ENCODE results near the gene CYLC1. TPM values are rescaled to one million over a fixed set of nuclear protein-coding genes. Genes with fewer than 3 reads are reported as not detected.

The CYLC1 gene
- total RNA-seq, result not detected
- polyA plus RNA-seq, result not detected
- long read RNA-seq, donor 1, result 0 reads
- long read RNA-seq, donor 2, result 0 reads

- Histone ChIP-seq H3K27ac (ENCODE audit: low read depth in 1 of 2, low read length in 2 of 2) (no peak within 1 kb of the TSS), H3K9me3 (ENCODE audit: control insufficient read depth, low read length) (no peaks in the 10 kb centered on the region), H3K4me3 (ENCODE audit: low read length in 2 of 2) (no peak within 1 kb of the TSS), H3K27me3 (ENCODE audit: control insufficient read depth in 1 of 2, insufficient read depth in 2 of 2, low read length in 1 of 2) (no peaks in the 10 kb centered on the region), H3K4me1 (ENCODE audit: control insufficient read depth in 1 of 2, insufficient read depth in 2 of 2, low read length in 2 of 2) (no peaks in the 10 kb centered on the region), H3K36me3 (ENCODE audit: control insufficient read depth in 1 of 2, insufficient read depth in 2 of 2, low read length in 1 of 2) (no peaks in the 10 kb centered on the region)
- DNase-seq, result no peak
- 38 to 46% methylated on average over 1 of the region's 1 CpG for WGBS, 2 donors
- ATAC-seq (ENCODE audit: low FRiP score), result no peak
- intact Hi-C loops (cut with DNase I), result no loop called here
These were observed at the start of gene CYLC1 for GRCh38 chrX:83860846-83861245. Gene CYLC1 (plus strand): TSS chrX:83861146. CDS start chrX:83861183, 37 bp downstream.

GRCh38 chrX:83819304-83819703 lies 41.6 kb upstream of the CYLC1 start:
- Histone ChIP-seq H3K36me3 (ENCODE audit: control insufficient read depth in 1 of 2, insufficient read depth in 2 of 2, low read length in 1 of 2) (no peaks in the 10 kb centered on the region), H3K4me1 (ENCODE audit: control insufficient read depth in 1 of 2, insufficient read depth in 2 of 2, low read length in 2 of 2) (no peaks in the 10 kb centered on the region), H3K9me3 (ENCODE audit: control insufficient read depth, low read length) (no peaks in the 10 kb centered on the region), H3K27me3 (ENCODE audit: control insufficient read depth in 1 of 2, insufficient read depth in 2 of 2, low read length in 1 of 2) (no peaks in the 10 kb centered on the region), H3K4me3 (ENCODE audit: low read length in 2 of 2) (no peak overlapping the region), H3K27ac (ENCODE audit: low read depth in 1 of 2, low read length in 2 of 2) (no peak overlapping the region)
- 58 to 82% methylated on average over 3 of the region's 3 CpGs for WGBS, 2 donors
- ATAC-seq (ENCODE audit: low FRiP score), result no peak
- peak in 1 of 2 donors; percentile 24 for DNase-seq
- intact Hi-C loops (cut with DNase I), result no loop called here

DNA sequence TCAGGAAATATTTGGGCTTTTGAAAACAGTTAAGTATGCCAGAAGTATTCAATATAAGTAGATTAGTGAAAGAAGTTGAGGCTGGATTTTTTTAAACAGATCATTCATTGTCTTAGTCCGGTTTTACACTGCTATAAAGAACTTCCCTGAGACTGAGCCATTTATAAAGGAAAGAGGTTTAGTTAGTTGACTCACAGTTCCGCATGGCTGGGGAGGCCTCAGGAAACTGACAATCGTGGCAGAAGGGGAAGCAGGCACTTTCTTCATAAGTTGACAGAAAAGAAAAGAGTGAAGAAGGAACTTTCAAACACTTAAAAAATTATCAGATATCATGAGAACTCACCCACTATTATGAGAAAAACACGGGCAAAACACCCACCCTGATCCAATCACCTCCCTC lies 31.1 kb upstream of the CYLC1 start:
- H3K27me3 ChIP-seq (ENCODE audit: control insufficient read depth in 1 of 2, insufficient read depth in 2 of 2, low read length in 1 of 2), result no peaks in the 10 kb centered on the region
- no peaks in the 10 kb centered on the region for H3K4me1 ChIP-seq (ENCODE audit: control insufficient read depth in 1 of 2, insufficient read depth in 2 of 2, low read length in 2 of 2)
- no peaks in the 10 kb centered on the region for H3K36me3 ChIP-seq (ENCODE audit: control insufficient read depth in 1 of 2, insufficient read depth in 2 of 2, low read length in 1 of 2)
- 12 to 18% methylated on average over 4 of the region's 4 CpGs for WGBS, 2 donors
- no peak overlapping the region for H3K27ac ChIP-seq (ENCODE audit: low read depth in 1 of 2, low read length in 2 of 2)
- DNase-seq, result no peak
- no peak for ATAC-seq (ENCODE audit: low FRiP score)
- no peak overlapping the region for H3K4me3 ChIP-seq (ENCODE audit: low read length in 2 of 2)
- intact Hi-C loops (cut with DNase I), result no loop called here
- H3K9me3 ChIP-seq (ENCODE audit: control insufficient read depth, low read length), result no peaks in the 10 kb centered on the region

GRCh38 chrX:83845397-83845796 lies 15.5 kb upstream of the CYLC1 start:
- ATAC-seq (ENCODE audit: low FRiP score), result no peak
- no peaks in the 10 kb centered on the region for H3K4me1 ChIP-seq (ENCODE audit: control insufficient read depth in 1 of 2, insufficient read depth in 2 of 2, low read length in 2 of 2)
- intact Hi-C loops (cut with DNase I), result no loop called here
- no peaks in the 10 kb centered on the region for H3K36me3 ChIP-seq (ENCODE audit: control insufficient read depth in 1 of 2, insufficient read depth in 2 of 2, low read length in 1 of 2)
- no peak for DNase-seq
- no peak overlapping the region for H3K4me3 ChIP-seq (ENCODE audit: low read length in 2 of 2)
- H3K9me3 ChIP-seq (ENCODE audit: control insufficient read depth, low read length), result no peaks in the 10 kb centered on the region
- 11 to 12% methylated on average over 2 of the region's 2 CpGs for WGBS, 2 donors
- H3K27me3 ChIP-seq (ENCODE audit: control insufficient read depth in 1 of 2, insufficient read depth in 2 of 2, low read length in 1 of 2), result no peaks in the 10 kb centered on the region
- H3K27ac ChIP-seq (ENCODE audit: low read depth in 1 of 2, low read length in 2 of 2), result no peak overlapping the region

DNA sequence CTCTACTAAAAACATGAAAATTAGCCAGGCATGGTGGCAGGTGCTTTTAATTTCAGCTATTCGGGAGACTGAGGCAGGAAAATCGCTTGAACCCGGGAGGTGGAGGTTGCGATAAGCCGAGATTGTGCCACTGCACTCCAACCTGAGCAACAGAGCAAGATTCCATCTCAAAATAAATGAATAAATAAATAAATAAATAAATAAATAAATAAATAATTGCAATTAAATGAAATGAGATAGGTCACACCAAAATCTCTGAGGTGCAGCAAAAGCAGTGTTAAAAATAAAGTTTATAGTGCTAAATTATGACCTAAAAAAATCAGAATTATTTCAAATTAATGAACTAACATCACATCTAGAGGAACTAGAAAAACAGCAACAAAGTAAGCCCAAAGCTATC lies 13.6 kb upstream of the CYLC1 start:
- Histone ChIP-seq H3K27ac (ENCODE audit: low read depth in 1 of 2, low read length in 2 of 2) (no peak overlapping the region), H3K4me3 (ENCODE audit: low read length in 2 of 2) (no peak overlapping the region), H3K27me3 (ENCODE audit: control insufficient read depth in 1 of 2, insufficient read depth in 2 of 2, low read length in 1 of 2) (no peaks in the 10 kb centered on the region), H3K9me3 (ENCODE audit: control insufficient read depth, low read length) (no peaks in the 10 kb centered on the region), H3K4me1 (ENCODE audit: control insufficient read depth in 1 of 2, insufficient read depth in 2 of 2, low read length in 2 of 2) (no peaks in the 10 kb centered on the region), H3K36me3 (ENCODE audit: control insufficient read depth in 1 of 2, insufficient read depth in 2 of 2, low read length in 1 of 2) (no peaks in the 10 kb centered on the region)
- ATAC-seq (ENCODE audit: low FRiP score) (no peak), DNase-seq (no peak)
- intact Hi-C loops (cut with DNase I), result no loop called here
- 94 to 98% methylated on average over 5 of the region's 5 CpGs for WGBS, 2 donors

GRCh38 chrX:83888585-83888984 lies 27.6 kb downstream of the CYLC1 start:
- DNase-seq (no peak), ATAC-seq (ENCODE audit: low FRiP score) (no peak)
- intact Hi-C loops (cut with DNase I), result no loop called here
- Histone ChIP-seq H3K36me3 (ENCODE audit: control insufficient read depth in 1 of 2, insufficient read depth in 2 of 2, low read length in 1 of 2) (no peaks in the 10 kb centered on the region), H3K9me3 (ENCODE audit: control insufficient read depth, low read length) (no peaks in the 10 kb centered on the region), H3K27ac (ENCODE audit: low read depth in 1 of 2, low read length in 2 of 2) (no peak overlapping the region), H3K27me3 (ENCODE audit: control insufficient read depth in 1 of 2, insufficient read depth in 2 of 2, low read length in 1 of 2) (no peaks in the 10 kb centered on the region), H3K4me3 (ENCODE audit: low read length in 2 of 2) (no peak overlapping the region), H3K4me1 (ENCODE audit: control insufficient read depth in 1 of 2, insufficient read depth in 2 of 2, low read length in 2 of 2) (no peaks in the 10 kb centered on the region)
- 83 to 88% methylated on average over 2 of the region's 2 CpGs for WGBS, 2 donors

DNA sequence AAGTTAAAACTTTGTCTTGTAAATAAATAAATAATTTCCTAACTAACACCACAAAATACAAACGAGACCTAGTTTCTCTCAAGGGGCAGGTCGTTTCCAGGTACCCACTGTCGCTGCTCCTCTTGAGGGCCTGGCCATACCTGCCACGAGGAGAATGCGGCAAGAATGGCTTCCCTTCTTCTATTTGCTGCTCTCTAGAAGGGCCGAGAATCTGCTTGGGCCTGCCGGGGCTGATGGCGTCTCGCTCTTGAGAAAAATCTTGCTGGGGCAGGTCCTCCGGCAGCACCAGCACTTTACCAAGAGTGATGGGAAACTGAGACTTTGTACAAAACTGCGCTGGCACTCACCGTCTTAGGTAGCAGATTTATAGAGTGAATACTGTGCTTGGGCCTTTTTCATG lies 31.5 kb downstream of the CYLC1 start:
- no peak overlapping the region for H3K27ac ChIP-seq (ENCODE audit: low read depth in 1 of 2, low read length in 2 of 2)
- no peaks in the 10 kb centered on the region for H3K27me3 ChIP-seq (ENCODE audit: control insufficient read depth in 1 of 2, insufficient read depth in 2 of 2, low read length in 1 of 2)
- intact Hi-C loops (cut with DNase I), result no loop called here
- ATAC-seq (ENCODE audit: low FRiP score) (no peak), DNase-seq (peak in 1 of 2 donors; percentile 61)
- H3K36me3 ChIP-seq (ENCODE audit: control insufficient read depth in 1 of 2, insufficient read depth in 2 of 2, low read length in 1 of 2), result no peaks in the 10 kb centered on the region
- H3K4me3 ChIP-seq (ENCODE audit: low read length in 2 of 2), result no peak overlapping the region
- 70 to 88% methylated on average over 12 of the region's 12 CpGs for WGBS, 2 donors
- no peaks in the 10 kb centered on the region for H3K9me3 ChIP-seq (ENCODE audit: control insufficient read depth, low read length)
- no peaks in the 10 kb centered on the region for H3K4me1 ChIP-seq (ENCODE audit: control insufficient read depth in 1 of 2, insufficient read depth in 2 of 2, low read length in 2 of 2)

DNA sequence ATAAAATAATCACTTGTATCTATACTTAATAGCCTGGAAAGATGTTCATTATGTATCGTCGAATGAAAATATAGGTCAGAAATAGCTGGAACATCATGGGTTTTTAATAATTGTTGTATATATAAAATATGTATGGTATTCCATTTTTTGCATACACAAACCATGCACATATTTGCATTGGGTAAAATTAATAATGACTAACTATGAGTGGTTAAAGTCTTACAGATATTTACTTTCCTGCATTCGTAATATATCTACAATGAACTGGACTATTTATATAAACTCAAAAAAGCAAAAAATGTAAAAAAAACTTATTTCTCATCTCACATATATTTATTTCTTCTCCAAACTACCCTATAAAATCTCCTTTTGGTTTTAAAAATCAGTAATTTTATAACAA lies 46.0 kb downstream of the CYLC1 start:
- intact Hi-C loops (cut with DNase I), result no loop called here
- H3K4me3 ChIP-seq (ENCODE audit: low read length in 2 of 2), result no peak overlapping the region
- H3K27ac ChIP-seq (ENCODE audit: low read depth in 1 of 2, low read length in 2 of 2), result no peak overlapping the region
- H3K9me3 ChIP-seq (ENCODE audit: control insufficient read depth, low read length), result no peaks in the 10 kb centered on the region
- 84 to 88% methylated on average over 3 of the region's 3 CpGs for WGBS, 2 donors
- H3K4me1 ChIP-seq (ENCODE audit: control insufficient read depth in 1 of 2, insufficient read depth in 2 of 2, low read length in 2 of 2), result no peaks in the 10 kb centered on the region
- DNase-seq (no peak), ATAC-seq (ENCODE audit: low FRiP score) (no peak)
- H3K27me3 ChIP-seq (ENCODE audit: control insufficient read depth in 1 of 2, insufficient read depth in 2 of 2, low read length in 1 of 2), result no peaks in the 10 kb centered on the region
- H3K36me3 ChIP-seq (ENCODE audit: control insufficient read depth in 1 of 2, insufficient read depth in 2 of 2, low read length in 1 of 2), result no peaks in the 10 kb centered on the region

- intact Hi-C loops (cut with DNase I), result no loop called here
- no peak for ATAC-seq (ENCODE audit: low FRiP score)
- 20 to 26% methylated on average over 2 of the region's 2 CpGs for WGBS, 2 donors
- no peak for DNase-seq
- Histone ChIP-seq H3K27ac (ENCODE audit: low read depth in 1 of 2, low read length in 2 of 2) (no peak overlapping the region), H3K27me3 (ENCODE audit: control insufficient read depth in 1 of 2, insufficient read depth in 2 of 2, low read length in 1 of 2) (no peaks in the 10 kb centered on the region), H3K4me1 (ENCODE audit: control insufficient read depth in 1 of 2, insufficient read depth in 2 of 2, low read length in 2 of 2) (no peaks in the 10 kb centered on the region), H3K9me3 (ENCODE audit: control insufficient read depth, low read length) (no peaks in the 10 kb centered on the region), H3K36me3 (ENCODE audit: control insufficient read depth in 1 of 2, insufficient read depth in 2 of 2, low read length in 1 of 2) (no peaks in the 10 kb centered on the region), H3K4me3 (ENCODE audit: low read length in 2 of 2) (no peak overlapping the region)
These were observed 55.6 kb downstream of the CYLC1 start for GRCh38 chrX:83916525-83916924.

Data from aorta (tissue), 5 donors.